Psoas muscle (tissue), 8 donors: Measurements from ENCODE around the gene CBL. TPM values are rescaled to one million over a fixed set of nuclear protein-coding genes. Genes with fewer than 3 reads are reported as not detected.
A peak's percentile ranks its signal among the peaks of the same experiment; 100 is the strongest.

ENCODE experiments used
- ATAC-seq, 4 donors: fragments of 200-7000 bp; cut with Tn5 transposase; one replicate each; pipeline ENCODE4 v1.9.1; 2020; ENCODE audit warnings: moderate library complexity in 3 of 4, mild to moderate bottlenecking in 2 of 4
- DNase-seq, 2 donors: peaks; one replicate each; pipeline ENCODE4 v3.0.0-alpha.2; 2020
- H3K27ac ChIP-seq: fragments of 200-600 bp; one replicate; pipeline ENCODE4 v1.8.0; 2022
- H3K27me3 ChIP-seq, 3 donors: fragments of 200-600 bp in 1 of 3; one replicate each; pipeline versions ENCODE4 v1.6.1 to v1.8.0; 2013 to 2022; ENCODE audit warnings: low read length in 2 of 3, mild to moderate bottlenecking in 2 of 3, moderate library complexity in 1 of 3; ENCODE audit not compliant: insufficient read depth in 3 of 3
- H3K36me3 ChIP-seq, 2 donors: fragments of 200-600 bp in 1 of 2; one replicate each; pipeline versions ENCODE4 v1.6.1 to v1.8.0; 2013 to 2022; ENCODE audit warnings: low read depth in 1 of 2, mild to moderate bottlenecking in 1 of 2, moderate library complexity in 1 of 2; ENCODE audit not compliant: insufficient read depth in 1 of 2
- H3K4me1 ChIP-seq: fragments of 200-600 bp; one replicate; pipeline ENCODE4 v1.8.0; 2022
- H3K4me3 ChIP-seq: fragments of 200-600 bp; one replicate; pipeline ENCODE4 v1.8.0; 2022; ENCODE audit warnings: mild to moderate bottlenecking
- H3K9me3 ChIP-seq: fragments of 200-600 bp; one replicate; pipeline ENCODE4 v1.8.0; 2022
- CTCF ChIP-seq: fragments of 200-600 bp; IDR thresholded peaks from one replicate; pipeline ENCODE4 v1.8.0; 2022; ENCODE audit warnings: antibody characterized with exemption
- WGBS, 3 donors: extraction: QIAGEN DNeasy Blood & Tissue Kit; methylation state at CpG; one replicate each; pipeline versions ENCODE4 v1.1.6 to v1.1.7; 2013; 5-methylcytosine and 5-hydroxymethylcytosine counted together
- intact Hi-C, 2 donors: fragments of 100-400 bp; cut with DNase I; formaldehyde crosslinking; loops; one replicate each; pipeline versions ENCODE4 v1.11.0 to v1.14.2; 2022
- polyA plus RNA-seq, 3 donors: library from polyadenylated mRNA; stranded (reverse); fragments of 200-250 nt; gene quantifications; one replicate each; pipeline ENCODE4 v1.2.3, GENCODE V29; 2013
- total RNA-seq, 4 donors: library from RNA; stranded (reverse); fragmentation: NEBNext Ultra II Directional in 2 of 4; extraction: Animal tissue kit (Norgen Biotek cat#: 25700) in 2 of 4; gene quantifications; one replicate each; pipeline versions ENCODE4 v1.2.1 to v1.2.4, GENCODE V29; 2021 to 2023
- donor health status: healthy with polysubstance abuse.
- donor health status: DM: no; HTN: no; CAD: no; lungs with moderate emphysema.
- donor health status: Bipolar disorder and iron deficiency.
- donor health status: healthy.
- donor health status: DM: yes; HTN: yes; CAD: no.
- donor health status: DM: no; HTN: no; CAD: no.
- donor health status: DM: no; HTN: no; CAD: no.
- donor health status: DM: yes; HTN: yes; CAD: no.

CBL gene
- total and polyA plus RNA-seq, 7 donors: 0.94 to 7.6 (median 3.6) TPM

- DNase-seq (peak; percentile 89 to 90), ATAC-seq (peak in 3 of 4 donors; percentile 8 to 24 (median 8))
- H3K4me3 ChIP-seq: peak within 1 kb of the TSS; percentile 76
- 3 to 7% (median 5%) methylated on average over 36 to 53 of the region's 53 CpGs for WGBS, 3 donors
- H3K4me1 ChIP-seq: peaks cover 54% of the 10 kb centered on the region
- peaks cover 0 to 4% (median 0%) of the 10 kb centered on the region in 3 donors for H3K27me3 ChIP-seq
- no peak for TF ChIP-seq CTCF
- intact Hi-C loops: no loop called here
- H3K27ac ChIP-seq: peak within 1 kb of the TSS; percentile 76
- H3K36me3 ChIP-seq: peaks cover 0 to 11% of the 10 kb centered on the region in 2 donors
- no peaks in the 10 kb centered on the region for H3K9me3 ChIP-seq
These were observed 134.4 kb downstream of the CBL start, which contains the start of gene C1QTNF5 for GRCh38 chr11:119340335-119341221. C1QTNF5 (minus strand) TSS chr11:119340883; CDS start chr11:119340397, 486 bp downstream.

DNA sequence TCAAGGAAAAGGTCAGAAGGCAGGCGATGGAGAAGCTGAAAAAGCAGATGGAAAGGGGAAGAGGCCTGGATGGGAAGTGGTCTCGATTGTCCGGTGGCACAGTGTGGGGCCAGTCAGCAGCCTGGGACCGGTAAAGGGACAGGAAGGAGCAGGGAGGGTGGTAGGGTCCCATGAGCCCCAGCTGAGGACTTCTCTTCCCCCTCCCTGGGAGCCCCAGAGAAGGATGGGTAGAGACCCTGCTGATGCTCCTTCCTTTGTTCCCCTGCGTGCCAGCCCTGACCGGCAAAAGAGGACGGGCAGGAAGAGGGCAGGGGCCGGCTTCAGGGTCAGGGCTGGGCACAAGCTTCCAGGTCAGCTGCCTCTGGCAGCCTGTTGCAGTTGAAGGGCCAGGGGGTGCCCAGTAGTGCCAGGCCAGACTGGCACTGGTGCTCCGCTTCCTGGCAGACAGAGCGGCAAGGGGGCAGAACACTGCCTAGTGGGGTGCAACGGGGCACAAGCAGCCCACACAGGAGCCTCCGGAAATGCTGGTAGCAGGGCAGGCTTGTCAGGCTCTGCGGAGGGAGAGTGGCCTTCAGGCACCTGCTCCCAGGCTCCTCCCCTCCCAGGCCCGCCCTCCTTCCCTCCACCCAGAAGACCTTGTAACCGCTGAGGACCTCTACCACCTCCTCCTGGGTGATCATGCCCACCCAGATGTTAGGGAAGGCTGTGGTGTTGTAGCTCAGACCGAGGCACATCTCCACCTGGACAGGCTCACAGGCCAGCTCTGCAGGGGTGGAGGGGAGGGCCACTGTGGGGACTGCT, 135.3 kb downstream of the CBL start:
- DNase-seq (no peak), ATAC-seq (no peak)
- Histone ChIP-seq H3K36me3 (peaks cover 0 to 6% of the 10 kb centered on the region in 2 donors), H3K27ac (peak overlapping the region; percentile 76), H3K27me3 (peaks cover 0 to 4% (median 0%) of the 10 kb centered on the region in 3 donors), H3K4me3 (peak overlapping the region; percentile 76), H3K9me3 (no peaks in the 10 kb centered on the region), H3K4me1 (peaks cover 46% of the 10 kb centered on the region)
- no peak for TF ChIP-seq CTCF
- 45 to 54% (median 48%) methylated on average over 13 to 16 of the region's 16 CpGs for WGBS, 3 donors
- intact Hi-C loops: no loop called here

- Histone ChIP-seq H3K36me3 (peaks cover 0 to under 1% of the 10 kb centered on the region in 2 donors), H3K27me3 (peaks cover 0 to 4% (median 0%) of the 10 kb centered on the region in 3 donors), H3K9me3 (no peaks in the 10 kb centered on the region), H3K27ac (no peak overlapping the region), H3K4me3 (no peak overlapping the region), H3K4me1 (peaks cover 41% of the 10 kb centered on the region)
- WGBS, 3 donors: 58 to 83% (median 71%) methylated on average over 7 of the region's 7 CpGs
- intact Hi-C loops: no loop called here
- ATAC-seq: no peak
- no peak for DNase-seq
- TF ChIP-seq CTCF: no peak
These were observed 135.8 kb downstream of the CBL start for GRCh38 chr11:119342023-119342300.

DNA sequence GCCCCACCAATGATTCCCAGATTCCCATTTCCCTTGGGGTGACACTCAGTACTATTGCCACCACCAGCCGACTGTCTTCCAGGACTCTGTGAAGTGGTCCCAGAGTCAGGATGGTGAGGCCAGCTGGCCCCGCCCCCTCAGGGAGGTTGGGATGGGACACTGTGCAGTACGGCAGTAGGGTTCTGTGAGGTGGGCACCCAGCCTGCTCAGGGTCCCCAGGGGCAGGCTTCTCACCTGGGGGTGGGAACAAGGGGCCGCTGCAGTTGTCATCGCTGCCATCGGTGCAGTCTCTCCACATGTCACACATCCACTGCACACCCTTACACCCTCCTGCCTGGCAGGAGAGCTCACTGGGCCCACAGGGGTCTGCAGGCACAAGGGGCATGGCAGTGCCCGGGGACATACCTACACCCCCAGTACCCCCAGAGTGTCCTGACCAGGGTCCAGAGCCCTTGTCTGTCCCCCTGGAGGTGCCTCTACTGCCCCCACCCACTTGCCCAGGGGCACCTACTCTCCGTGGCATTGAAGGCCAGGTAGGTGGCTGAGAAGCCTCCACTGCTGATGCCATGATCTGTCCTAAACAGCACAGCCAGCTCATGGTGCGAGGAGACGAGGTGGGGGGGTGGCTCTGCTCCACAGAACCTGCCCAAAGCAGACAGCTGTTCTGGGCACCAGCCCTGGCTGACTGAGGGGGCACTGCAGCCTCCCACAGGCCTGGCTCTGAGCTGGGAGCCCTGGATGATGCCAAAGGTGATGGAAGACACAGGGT, 136.4 kb downstream of the CBL start:
- DNase-seq (no peak), ATAC-seq (no peak)
- H3K36me3 ChIP-seq: no peaks in the 10 kb centered on the region
- peaks cover 0 to 4% (median 0%) of the 10 kb centered on the region in 3 donors for H3K27me3 ChIP-seq
- intact Hi-C loops: no loop called here
- no peaks in the 10 kb centered on the region for H3K9me3 ChIP-seq
- WGBS, 3 donors: 67 to 81% (median 80%) methylated on average over 9 to 10 of the region's 10 CpGs
- H3K27ac ChIP-seq: no peak overlapping the region
- no peak for TF ChIP-seq CTCF
- no peak overlapping the region for H3K4me3 ChIP-seq
- peaks cover 35% of the 10 kb centered on the region for H3K4me1 ChIP-seq
